ENCODE measurements around the gene ANP32A.

ANP32A gene

DNA sequence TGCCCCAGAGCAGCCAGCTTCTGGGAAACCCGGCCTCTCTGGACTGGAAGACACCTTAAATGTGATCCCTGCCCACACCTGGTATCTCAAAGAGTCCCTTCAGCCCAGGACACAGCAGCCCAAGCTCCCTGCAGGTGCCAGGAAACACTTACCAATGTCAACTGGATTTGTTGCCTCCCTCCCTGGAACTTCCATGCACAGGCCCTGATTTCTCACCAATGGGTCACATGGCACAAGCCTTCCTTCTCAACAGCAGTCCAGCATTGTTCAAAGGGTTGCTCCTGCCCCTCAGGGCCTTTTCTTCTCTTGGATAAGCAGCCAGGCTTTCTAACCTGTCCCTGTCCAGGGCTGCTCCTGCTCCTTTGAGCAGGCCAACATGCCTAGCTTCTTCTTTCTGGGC lies 31.6 kb downstream of the ANP32A start:
- Histone ChIP-seq H3K4me1 (ENCODE audit: control insufficient read depth, low read depth, low read length) (peaks cover 33% of the 10 kb centered on the region), H4K5ac (ENCODE audit: low read length) (no peak overlapping the region), H3K36me3 (ENCODE audit: control insufficient read depth, insufficient read depth, low read length) (peaks cover 3% of the 10 kb centered on the region), H2BK120ac (ENCODE audit: low read depth, low read length) (no peak overlapping the region), H3K27ac (ENCODE audit: low read depth, low read length) (no peak overlapping the region), H3K79me2 (ENCODE audit: control insufficient read depth, insufficient read depth, low read length) (peaks cover 66% of the 10 kb centered on the region), H3K18ac (ENCODE audit: low read length) (peak overlapping the region; percentile 6), H3K27me3 (ENCODE audit: insufficient read depth, low read length, poor library complexity) (no peaks in the 10 kb centered on the region), H3K4ac (ENCODE audit: low read depth, low read length) (no peak overlapping the region), H3K4me3 (ENCODE audit: low read length) (no peak overlapping the region), H3K4me2 (ENCODE audit: low read length) (no peak overlapping the region), H4K8ac (ENCODE audit: low read depth, low read length) (no peak overlapping the region), H3K79me1 (ENCODE audit: low read length) (peaks cover 49% of the 10 kb centered on the region), H3K56ac (ENCODE audit: low read length) (peak overlapping the region; percentile 34), H2AK5ac (ENCODE audit: low read length) (no peak overlapping the region), H3K9ac (ENCODE audit: low read length) (peak overlapping the region; percentile 25), H2BK15ac (replicated peaks; ENCODE audit: low read depth) (no peak overlapping the region), H3K23ac (ENCODE audit: low read length) (no peak overlapping the region), H2BK5ac (ENCODE audit: low read length) (no peak overlapping the region)
- no CpG with 5 or more reads among the region's 1 CpG for WGBS (ENCODE audit: extremely low coverage, insufficient coverage, low lambda C conversion rate)
- DNase-seq, result no peak

DNA sequence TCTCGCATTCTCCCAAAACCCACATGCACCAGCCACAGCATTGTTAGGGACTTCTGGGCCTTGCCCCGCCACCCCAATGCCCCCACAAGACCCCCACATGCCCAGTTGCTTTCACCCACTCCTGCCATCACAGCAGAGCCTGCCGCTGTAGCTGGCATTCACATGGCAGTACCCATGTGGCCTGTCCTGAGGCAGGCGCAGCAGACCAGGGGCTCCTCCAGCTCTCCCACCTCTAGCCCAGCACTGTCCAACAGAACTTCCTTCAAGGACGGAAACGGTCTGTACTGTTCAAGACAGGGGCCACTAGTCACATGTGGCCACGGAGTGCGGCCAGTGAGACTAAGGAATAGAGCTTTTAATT lies 32.5 kb downstream of the ANP32A start:
- Histone ChIP-seq H3K4me2 (ENCODE audit: low read length) (no peak overlapping the region), H3K9ac (ENCODE audit: low read length) (no peak overlapping the region), H3K18ac (ENCODE audit: low read length) (no peak overlapping the region), H4K5ac (ENCODE audit: low read length) (no peak overlapping the region), H3K79me2 (ENCODE audit: control insufficient read depth, insufficient read depth, low read length) (peaks cover 57% of the 10 kb centered on the region), H3K4me1 (ENCODE audit: control insufficient read depth, low read depth, low read length) (peaks cover 30% of the 10 kb centered on the region), H3K4ac (ENCODE audit: low read depth, low read length) (no peak overlapping the region), H3K36me3 (ENCODE audit: control insufficient read depth, insufficient read depth, low read length) (peaks cover 5% of the 10 kb centered on the region), H3K27ac (ENCODE audit: low read depth, low read length) (no peak overlapping the region), H4K8ac (ENCODE audit: low read depth, low read length) (no peak overlapping the region), H3K56ac (ENCODE audit: low read length) (no peak overlapping the region), H3K23ac (ENCODE audit: low read length) (no peak overlapping the region), H2AK5ac (ENCODE audit: low read length) (no peak overlapping the region), H2BK15ac (replicated peaks; ENCODE audit: low read depth) (no peak overlapping the region), H3K79me1 (ENCODE audit: low read length) (peaks cover 45% of the 10 kb centered on the region), H2BK120ac (ENCODE audit: low read depth, low read length) (no peak overlapping the region), H3K27me3 (ENCODE audit: insufficient read depth, low read length, poor library complexity) (no peaks in the 10 kb centered on the region), H3K4me3 (ENCODE audit: low read length) (no peak overlapping the region), H2BK5ac (ENCODE audit: low read length) (no peak overlapping the region)
- DNase-seq, result no peak
- WGBS (ENCODE audit: extremely low coverage, insufficient coverage, low lambda C conversion rate), result no CpG with 5 or more reads among the region's 8 CpGs

DNA sequence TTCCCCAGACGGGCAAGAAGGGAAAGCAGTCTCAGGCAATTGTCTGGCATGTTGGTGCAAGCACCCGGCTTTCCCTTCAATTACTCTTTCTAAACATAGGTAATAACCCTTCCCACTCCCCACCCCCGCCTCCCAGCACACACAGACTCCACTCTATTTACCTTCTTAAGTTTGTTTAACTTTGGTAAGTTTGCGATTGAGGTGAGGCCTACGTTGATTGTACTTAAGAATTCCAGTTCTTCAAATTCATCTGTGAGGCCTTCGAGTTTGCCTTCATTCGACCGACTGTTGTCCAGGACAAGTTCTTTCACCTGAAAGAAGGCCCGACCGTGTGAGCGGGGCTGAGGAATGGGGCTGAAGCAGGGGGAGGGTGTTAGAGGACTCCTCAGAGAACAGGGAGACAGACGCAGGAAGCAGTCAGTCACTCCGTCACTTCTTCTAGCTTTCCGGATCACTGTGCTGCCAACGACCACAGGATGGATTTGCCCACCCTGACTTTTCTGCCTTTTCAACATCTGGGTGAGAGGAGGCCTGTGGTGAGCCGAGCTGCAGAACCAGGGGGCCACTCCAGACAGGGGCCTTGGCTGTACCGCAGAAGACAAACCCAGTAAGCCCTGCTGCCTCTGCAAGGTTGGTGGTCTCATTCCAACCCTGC lies 33.0 kb downstream of the ANP32A start:
- Histone ChIP-seq H2BK5ac (ENCODE audit: low read length) (no peak overlapping the region), H2BK15ac (replicated peaks; ENCODE audit: low read depth) (no peak overlapping the region), H3K4me1 (ENCODE audit: control insufficient read depth, low read depth, low read length) (peaks cover 30% of the 10 kb centered on the region), H3K27ac (ENCODE audit: low read depth, low read length) (no peak overlapping the region), H3K4me2 (ENCODE audit: low read length) (no peak overlapping the region), H3K36me3 (ENCODE audit: control insufficient read depth, insufficient read depth, low read length) (peaks cover 5% of the 10 kb centered on the region), H3K9ac (ENCODE audit: low read length) (no peak overlapping the region), H2AK5ac (ENCODE audit: low read length) (no peak overlapping the region), H3K56ac (ENCODE audit: low read length) (no peak overlapping the region), H3K79me2 (ENCODE audit: control insufficient read depth, insufficient read depth, low read length) (peaks cover 52% of the 10 kb centered on the region), H3K23ac (ENCODE audit: low read length) (no peak overlapping the region), H3K27me3 (ENCODE audit: insufficient read depth, low read length, poor library complexity) (no peaks in the 10 kb centered on the region), H3K4ac (ENCODE audit: low read depth, low read length) (no peak overlapping the region), H4K8ac (ENCODE audit: low read depth, low read length) (no peak overlapping the region), H3K79me1 (ENCODE audit: low read length) (peaks cover 44% of the 10 kb centered on the region), H3K4me3 (ENCODE audit: low read length) (no peak overlapping the region), H4K5ac (ENCODE audit: low read length) (no peak overlapping the region), H2BK120ac (ENCODE audit: low read depth, low read length) (no peak overlapping the region), H3K18ac (ENCODE audit: low read length) (no peak overlapping the region)
- no peak for DNase-seq
- WGBS (ENCODE audit: extremely low coverage, insufficient coverage, low lambda C conversion rate), result no CpG with 5 or more reads among the region's 17 CpGs

DNA sequence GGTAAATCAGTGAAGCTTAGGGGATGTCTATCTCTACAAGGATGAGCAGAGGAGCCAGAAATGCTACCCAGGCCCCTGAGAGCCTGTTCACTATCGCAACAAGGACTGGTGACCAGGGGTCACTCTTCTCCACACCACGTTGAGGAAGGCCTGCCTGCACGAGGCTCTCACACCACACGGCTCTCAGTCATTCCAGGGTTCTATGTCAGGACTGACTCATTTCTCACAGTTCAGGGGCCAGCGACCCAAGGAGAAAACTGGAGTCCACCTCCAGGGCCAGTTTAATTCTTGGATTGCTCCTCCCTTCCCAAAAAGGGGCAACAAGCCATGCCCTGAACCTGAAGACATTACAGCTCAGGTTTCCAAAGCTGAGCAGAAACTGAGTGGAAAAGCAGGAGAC lies 33.9 kb downstream of the ANP32A start:
- H2BK15ac ChIP-seq (replicated peaks; ENCODE audit: low read depth), result no peak overlapping the region
- peaks cover 6% of the 10 kb centered on the region for H3K36me3 ChIP-seq (ENCODE audit: control insufficient read depth, insufficient read depth, low read length)
- H3K79me2 ChIP-seq (ENCODE audit: control insufficient read depth, insufficient read depth, low read length), result peaks cover 43% of the 10 kb centered on the region
- no peak overlapping the region for H3K56ac ChIP-seq (ENCODE audit: low read length)
- DNase-seq, result no peak
- no peak overlapping the region for H4K8ac ChIP-seq (ENCODE audit: low read depth, low read length)
- no peak overlapping the region for H3K4ac ChIP-seq (ENCODE audit: low read depth, low read length)
- WGBS (ENCODE audit: extremely low coverage, insufficient coverage, low lambda C conversion rate), result no CpG with 5 or more reads among the region's 5 CpGs
- peaks cover 40% of the 10 kb centered on the region for H3K79me1 ChIP-seq (ENCODE audit: low read length)
- H3K9ac ChIP-seq (ENCODE audit: low read length), result no peak overlapping the region
- H3K4me1 ChIP-seq (ENCODE audit: control insufficient read depth, low read depth, low read length), result peaks cover 23% of the 10 kb centered on the region
- no peak overlapping the region for H4K5ac ChIP-seq (ENCODE audit: low read length)
- no peak overlapping the region for H2AK5ac ChIP-seq (ENCODE audit: low read length)
- H3K4me2 ChIP-seq (ENCODE audit: low read length), result no peak overlapping the region
- H2BK120ac ChIP-seq (ENCODE audit: low read depth, low read length), result no peak overlapping the region
- H3K23ac ChIP-seq (ENCODE audit: low read length), result no peak overlapping the region
- no peak overlapping the region for H3K18ac ChIP-seq (ENCODE audit: low read length)
- no peak overlapping the region for H3K27ac ChIP-seq (ENCODE audit: low read depth, low read length)
- H2BK5ac ChIP-seq (ENCODE audit: low read length), result no peak overlapping the region
- H3K4me3 ChIP-seq (ENCODE audit: low read length), result no peak overlapping the region
- no peaks in the 10 kb centered on the region for H3K27me3 ChIP-seq (ENCODE audit: insufficient read depth, low read length, poor library complexity)

DNA sequence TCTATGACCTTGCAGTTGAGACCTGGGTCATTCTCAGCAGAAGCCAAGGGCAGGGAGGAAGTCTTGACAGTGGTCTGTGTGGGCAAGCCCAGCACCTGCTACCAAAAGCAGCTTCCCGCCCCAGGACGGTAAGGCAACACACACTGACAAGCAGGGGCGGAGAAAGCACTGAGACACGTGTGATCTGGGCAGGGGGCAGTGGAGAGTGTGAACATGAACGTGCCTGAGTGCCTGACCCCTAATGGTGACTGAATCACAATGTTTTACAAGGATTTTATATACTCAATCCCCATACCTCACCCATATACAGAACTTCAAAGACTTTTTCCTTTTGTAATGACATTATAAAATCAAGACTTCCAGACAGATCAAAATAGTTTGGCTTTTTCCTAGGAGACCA lies 35.2 kb downstream of the ANP32A start:
- Histone ChIP-seq H3K56ac (ENCODE audit: low read length) (no peak overlapping the region), H3K9ac (ENCODE audit: low read length) (no peak overlapping the region), H3K4ac (ENCODE audit: low read depth, low read length) (no peak overlapping the region), H4K5ac (ENCODE audit: low read length) (no peak overlapping the region), H2AK5ac (ENCODE audit: low read length) (no peak overlapping the region), H3K23ac (ENCODE audit: low read length) (no peak overlapping the region), H4K8ac (ENCODE audit: low read depth, low read length) (no peak overlapping the region), H3K79me1 (ENCODE audit: low read length) (peaks cover 35% of the 10 kb centered on the region), H3K18ac (ENCODE audit: low read length) (no peak overlapping the region), H3K36me3 (ENCODE audit: control insufficient read depth, insufficient read depth, low read length) (peaks cover 7% of the 10 kb centered on the region), H3K79me2 (ENCODE audit: control insufficient read depth, insufficient read depth, low read length) (peaks cover 31% of the 10 kb centered on the region), H3K27ac (ENCODE audit: low read depth, low read length) (no peak overlapping the region), H2BK120ac (ENCODE audit: low read depth, low read length) (no peak overlapping the region), H3K27me3 (ENCODE audit: insufficient read depth, low read length, poor library complexity) (no peaks in the 10 kb centered on the region), H2BK5ac (ENCODE audit: low read length) (no peak overlapping the region), H3K4me2 (ENCODE audit: low read length) (no peak overlapping the region), H3K4me3 (ENCODE audit: low read length) (no peak overlapping the region), H3K4me1 (ENCODE audit: control insufficient read depth, low read depth, low read length) (peaks cover 13% of the 10 kb centered on the region), H2BK15ac (replicated peaks; ENCODE audit: low read depth) (no peak overlapping the region)
- no CpG with 5 or more reads among the region's 5 CpGs for WGBS (ENCODE audit: extremely low coverage, insufficient coverage, low lambda C conversion rate)
- peak; percentile 54 for DNase-seq

DNA sequence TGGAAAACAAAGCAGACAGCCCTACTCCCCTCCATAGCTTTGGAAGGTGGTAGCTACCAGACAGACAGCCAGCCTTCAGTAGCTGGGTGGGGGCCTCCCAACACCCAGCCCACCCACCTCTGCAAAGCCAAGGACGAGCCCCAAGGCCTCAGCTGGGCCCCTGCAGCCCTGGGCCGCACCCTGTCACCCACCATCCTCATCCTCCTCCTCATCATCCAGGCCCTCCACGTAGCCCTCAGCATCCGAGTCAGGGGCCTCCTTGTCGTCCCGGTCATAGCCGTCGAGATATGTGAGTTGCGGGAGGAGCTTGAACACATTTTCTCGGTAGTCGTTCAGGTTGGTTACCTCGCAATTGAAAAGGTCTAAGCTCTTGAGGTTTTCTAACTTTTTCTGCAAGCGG lies 36.5 kb downstream of the ANP32A start:
- peaks cover 3% of the 10 kb centered on the region for H3K4me1 ChIP-seq (ENCODE audit: control insufficient read depth, low read depth, low read length)
- H3K36me3 ChIP-seq (ENCODE audit: control insufficient read depth, insufficient read depth, low read length), result peaks cover 10% of the 10 kb centered on the region
- no peak overlapping the region for H2BK15ac ChIP-seq (replicated peaks; ENCODE audit: low read depth)
- H3K9ac ChIP-seq (ENCODE audit: low read length), result no peak overlapping the region
- no peak overlapping the region for H3K23ac ChIP-seq (ENCODE audit: low read length)
- no peak overlapping the region for H3K4me3 ChIP-seq (ENCODE audit: low read length)
- H3K4me2 ChIP-seq (ENCODE audit: low read length), result no peak overlapping the region
- H3K79me1 ChIP-seq (ENCODE audit: low read length), result peaks cover 28% of the 10 kb centered on the region
- H2AK5ac ChIP-seq (ENCODE audit: low read length), result no peak overlapping the region
- H3K27me3 ChIP-seq (ENCODE audit: insufficient read depth, low read length, poor library complexity), result no peaks in the 10 kb centered on the region
- H4K8ac ChIP-seq (ENCODE audit: low read depth, low read length), result no peak overlapping the region
- WGBS (ENCODE audit: extremely low coverage, insufficient coverage, low lambda C conversion rate), result no CpG with 5 or more reads among the region's 13 CpGs
- H2BK120ac ChIP-seq (ENCODE audit: low read depth, low read length), result no peak overlapping the region
- H4K5ac ChIP-seq (ENCODE audit: low read length), result no peak overlapping the region
- no peak overlapping the region for H3K56ac ChIP-seq (ENCODE audit: low read length)
- DNase-seq, result no peak
- peaks cover 18% of the 10 kb centered on the region for H3K79me2 ChIP-seq (ENCODE audit: control insufficient read depth, insufficient read depth, low read length)
- no peak overlapping the region for H2BK5ac ChIP-seq (ENCODE audit: low read length)
- no peak overlapping the region for H3K4ac ChIP-seq (ENCODE audit: low read depth, low read length)
- no peak overlapping the region for H3K27ac ChIP-seq (ENCODE audit: low read depth, low read length)
- H3K18ac ChIP-seq (ENCODE audit: low read length), result no peak overlapping the region
